HCT116 (cell line): ENCODE data around the gene NOC4L. TPM values are rescaled to one million over a fixed set of nuclear protein-coding genes. Genes with fewer than 3 reads are reported as not detected.
"Not testable (repeated sequence)": the region's sequence is repeated elsewhere in the genome, so short reads cannot be mapped to it uniquely, and the experiment has no call there.

Experiments used
- ATAC-seq: fragments of 200-7000 bp; cut with Tn5 transposase; 2 replicates; pipeline ENCODE4 v1.9.1; 2020; ENCODE audit warnings: mild to moderate bottlenecking, moderate library complexity
- BruUV-seq: library from RNA; stranded (reverse); fragments of 400-500 nt; replicated peaks from 2 replicates; lab custom pipeline; 2021; lab: Mats Ljungman, UMichigan
- CTCF ChIA-PET: fragments of 300-600 bp; sonication (Branson Sonifier 250); formaldehyde crosslinking; loops from one replicate; lab custom pipeline; 2021; ENCODE audit warnings: antibody characterized with exemption; lab: Charles Lee
- POLR2A ChIA-PET: fragments of 300-600, 350-600 bp; sonication (Branson Sonifier 250); formaldehyde crosslinking; loops from one replicate; lab custom pipeline; 2021; ENCODE audit warnings: antibody characterized with exemption; lab: Charles Lee
- RAD21 ChIA-PET, 2 experiments: fragments of 300-600 bp; sonication (Branson Sonifier 250); formaldehyde crosslinking; loops; one replicate each; lab custom pipeline; 2023; ENCODE audit warnings: low total read pairs in 2 of 2; ENCODE audit not compliant: uncharacterized antibody in 2 of 2, unreplicated experiment in 2 of 2, low non-redundant PET in 1 of 2; lab: Charles Lee
- DNase-seq: peaks from one replicate; pipeline ENCODE4 v3.0.0-alpha.2; 2010; ENCODE audit warnings: low read depth, low spot score
- H2AFZ ChIP-seq: fragments of 200-600 bp; shearing (Covaris generic), sonication (generic); 2 replicates; pipeline ENCODE4 v1.6.1; 2017; ENCODE audit warnings: low read depth, mixed run types, mixed read lengths, antibody characterized with exemption, low read length; ENCODE audit not compliant: poor library complexity, severe bottlenecking
- H3K27ac ChIP-seq: 2 replicates; pipeline ENCODE4 v1.5.1; 2012; ENCODE audit warnings: low read depth, low read length
- H3K27me3 ChIP-seq: fragments of 200-600 bp; sonication (generic); 2 replicates; pipeline ENCODE4 v1.6.1; 2016; ENCODE audit warnings: mixed run types, low read length, mixed read lengths; ENCODE audit not compliant: insufficient read depth
- H3K36me3 ChIP-seq, 2 experiments: fragments of 200-500 bp in 1 of 2; fragments of 200-600 bp in 1 of 2; sonication (Bioruptor generic) in 1 of 2; sonication (generic) in 1 of 2; 2 replicates each; pipeline versions ENCODE4 v1.5.1 to v1.6.1; 2014 to 2016; ENCODE audit warnings: low read length in 2 of 2, inconsistent platforms in 1 of 2, mixed read lengths in 1 of 2, mixed run types in 1 of 2; ENCODE audit not compliant: insufficient read depth in 2 of 2, control insufficient read depth in 1 of 2
- H3K4me1 ChIP-seq, 2 experiments: fragments of 200-600 bp in 1 of 2; sonication (generic) in 1 of 2; 2 replicates each; pipeline versions ENCODE4 v1.5.1 to v1.6.1; 2012 to 2017; ENCODE audit warnings: low read length in 2 of 2, inconsistent platforms in 1 of 2, mild to moderate bottlenecking in 1 of 2, mixed read lengths in 1 of 2, mixed run types in 1 of 2, moderate library complexity in 1 of 2; ENCODE audit not compliant: insufficient read depth in 2 of 2, control insufficient read depth in 1 of 2
- H3K4me2 ChIP-seq: fragments of 200-600 bp; sonication (generic); 2 replicates; pipeline ENCODE4 v1.6.1; 2017; ENCODE audit warnings: mixed run types, low read length, mixed read lengths
- H3K4me3 ChIP-seq, 2 experiments: fragments of 200-600 bp in 1 of 2; sonication (generic) in 1 of 2; replicated peaks in 1 of 2; 2 replicates each; pipeline ENCODE4 v1.5.1; 2011 to 2016; ENCODE audit warnings: low read length in 2 of 2, control low read depth in 1 of 2, low read depth in 1 of 2, mild to moderate bottlenecking in 1 of 2, mixed read lengths in 1 of 2, mixed run types in 1 of 2
- H3K79me2 ChIP-seq: fragments of 200-600 bp; sonication (generic); 2 replicates; pipeline ENCODE4 v1.6.1; 2017; ENCODE audit warnings: mild to moderate bottlenecking, mixed run types, low read length, moderate library complexity, mixed read lengths; ENCODE audit not compliant: insufficient read depth
- H3K9ac ChIP-seq: fragments of 200-600 bp; sonication (generic); 2 replicates; pipeline ENCODE4 v1.6.1; 2016; ENCODE audit warnings: low read length, mixed read lengths
- H3K9me2 ChIP-seq: fragments of 200-600 bp; sonication (generic), shearing (Covaris generic); 2 replicates; pipeline ENCODE4 v1.6.1; 2017; ENCODE audit warnings: mixed run types, mild to moderate bottlenecking, moderate library complexity; ENCODE audit not compliant: insufficient read depth
- H3K9me3 ChIP-seq, 2 experiments: fragments of 200-500 bp in 1 of 2; fragments of 200-600 bp in 1 of 2; sonication (Bioruptor generic) in 1 of 2; sonication (generic) in 1 of 2; 2 replicates each; pipeline ENCODE4 v1.6.1; 2014 to 2017; ENCODE audit warnings: low read length in 2 of 2, mixed read lengths in 2 of 2, inconsistent platforms in 1 of 2, low read depth in 1 of 2, mild to moderate bottlenecking in 1 of 2, mixed run types in 1 of 2, moderate library complexity in 1 of 2; ENCODE audit not compliant: control insufficient read depth in 1 of 2, insufficient read depth in 1 of 2
- H4K20me1 ChIP-seq: fragments of 200-600 bp; sonication (generic), shearing (Covaris generic); 2 replicates; pipeline ENCODE4 v1.6.1; 2017; ENCODE audit warnings: mixed run types, mild to moderate bottlenecking, moderate library complexity; ENCODE audit not compliant: insufficient read depth
- CBX3 ChIP-seq: IDR thresholded peaks from 2 replicates; pipeline ENCODE4 v1.6.1; 2012; ENCODE audit warnings: low read depth
- CEBPB ChIP-seq: IDR thresholded peaks from 2 replicates; pipeline ENCODE4 v1.6.1; 2012; ENCODE audit warnings: low read depth
- EGR1 ChIP-seq: IDR thresholded peaks from 2 replicates; pipeline ENCODE4 v1.6.1; 2012; ENCODE audit warnings: low read depth
- EZH2 ChIP-seq: fragments of 200-600 bp; sonication (generic); IDR thresholded peaks from 2 replicates; pipeline ENCODE4 v1.6.1; 2017; ENCODE audit warnings: antibody characterized with exemption, mixed run types
- JUND ChIP-seq: IDR thresholded peaks from 2 replicates; pipeline ENCODE4 v1.6.1; 2012
- POLR2A ChIP-seq: IDR thresholded peaks from 2 replicates; pipeline ENCODE4 v1.7.0; 2011; ENCODE audit warnings: borderline replicate concordance; ENCODE audit not compliant: insufficient read depth, insufficient read length; ENCODE audit errors: extremely low read depth
- SIN3A ChIP-seq: IDR thresholded peaks from 2 replicates; pipeline ENCODE4 v1.6.1; 2012; ENCODE audit warnings: low read depth
- YY1 ChIP-seq: IDR thresholded peaks from 2 replicates; pipeline ENCODE4 v1.6.1; 2011; ENCODE audit warnings: low read length, low read depth, moderate library complexity, mild to moderate bottlenecking; ENCODE audit not compliant: insufficient replicate concordance; ENCODE audit errors: extremely low read depth
- intact Hi-C: fragments of 100-400 bp; cut with micrococcal nuclease; formaldehyde crosslinking; loops from 2 replicates; pipeline ENCODE4 v1.10.0; 2022
- total RNA-seq: library from RNA; stranded (reverse); gene quantifications from one replicate; pipeline ENCODE4 v1.2.1, GENCODE V29; 2021; ENCODE audit not compliant: unreplicated experiment

Gene NOC4L
- total RNA-seq, 1 experiment from 2014 or later, result 47.6 TPM

DNA sequence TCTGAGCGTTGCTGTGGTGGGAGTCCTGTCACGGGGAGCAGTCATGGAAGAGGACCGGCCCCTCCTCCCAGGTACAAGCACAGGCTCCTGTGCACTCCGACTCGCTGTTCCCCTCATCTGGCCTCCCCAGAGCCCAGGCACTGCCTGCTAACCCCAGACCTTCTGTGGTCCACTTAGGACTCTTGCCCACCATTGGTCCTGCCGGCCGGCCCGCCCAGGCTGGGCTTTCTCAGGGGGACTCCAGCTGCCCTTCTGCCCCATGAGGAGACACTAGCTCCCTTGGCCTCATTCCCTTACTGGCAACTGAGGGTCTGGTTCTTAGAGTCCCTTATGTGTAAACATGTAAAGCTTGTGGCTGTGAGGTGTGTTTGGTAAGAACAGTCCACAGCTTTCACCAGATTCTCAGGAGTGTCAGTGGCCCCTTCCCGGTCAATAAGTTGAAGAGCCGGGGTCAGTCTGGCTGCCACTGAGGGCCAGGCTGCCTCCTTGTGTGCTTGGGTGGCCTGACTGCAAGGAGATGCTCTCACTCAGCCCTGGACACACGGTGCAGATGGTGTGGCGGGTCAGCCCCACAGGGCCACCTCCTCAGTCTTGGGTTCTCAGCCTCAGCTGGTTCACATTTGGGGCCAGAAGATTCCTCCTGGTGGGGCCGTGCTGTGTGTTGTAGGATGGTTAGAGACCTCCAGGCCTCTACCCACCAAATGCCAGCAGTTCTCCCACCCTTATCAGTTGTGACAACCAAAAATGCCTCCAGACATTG, 43.8 kb upstream of the NOC4L start:
- POLR2A ChIA-PET, result no interaction called here
- intact Hi-C loops, result no loop called here

GRCh38 chr12:132102297-132102696, 42.0 kb upstream of the NOC4L start:
- Histone ChIP-seq H3K27ac (no peak overlapping the region), H3K4me2 (no peak overlapping the region), H3K9me3 (no peaks in the 10 kb centered on the region), H3K36me3 (no peaks in the 10 kb centered on the region), H4K20me1 (no peaks in the 10 kb centered on the region), H3K4me3 (no peak overlapping the region), H3K9ac (no peak overlapping the region), H2AFZ (no peak overlapping the region), H3K4me1 (no peaks in the 10 kb centered on the region), H3K9me2 (no peaks in the 10 kb centered on the region), H3K27me3 (no peaks in the 10 kb centered on the region), H3K79me2 (no peaks in the 10 kb centered on the region)
- no peak for DNase-seq
- POLR2A ChIA-PET, result no interaction called here
- TF ChIP-seq EGR1, result no peak
- TF ChIP-seq SIN3A, result no peak
- TF ChIP-seq JUND, result no peak
- ATAC-seq, result no peak
- RAD21 ChIA-PET, result no interaction called here
- CTCF ChIA-PET, result no interaction called here
- intact Hi-C loops, result no loop called here
- BruUV-seq, result no TSS peak

More for the DNA sequence above, 43.8 kb upstream of the NOC4L start:
- Histone ChIP-seq H3K9me3 (no peaks in the 10 kb centered on the region), H3K9ac (no peak overlapping the region), H3K4me2 (no peak overlapping the region), H2AFZ (no peak overlapping the region), H3K4me3 (no peak overlapping the region), H3K4me1 (no peaks in the 10 kb centered on the region), H3K27me3 (no peaks in the 10 kb centered on the region), H4K20me1 (no peaks in the 10 kb centered on the region), H3K9me2 (no peaks in the 10 kb centered on the region), H3K79me2 (no peaks in the 10 kb centered on the region), H3K36me3 (peaks cover 0 to 4% of the 10 kb centered on the region in 2 experiments; a peak in 2 of 4 replicates)
- ATAC-seq (no peak), DNase-seq (no peak)
- ChIA-PET CTCF (no interaction called here), RAD21 (no interaction called here)
- no TSS peak for BruUV-seq
- TF ChIP-seq CEBPB (no peak), JUND (no peak), POLR2A (no peak), EGR1 (no peak), EZH2 (no peak), YY1 (no peak), CBX3 (no peak)
- TF ChIP-seq, all 23 proteins: peak for 0
- no peak overlapping the region for H3K27ac ChIP-seq

DNA sequence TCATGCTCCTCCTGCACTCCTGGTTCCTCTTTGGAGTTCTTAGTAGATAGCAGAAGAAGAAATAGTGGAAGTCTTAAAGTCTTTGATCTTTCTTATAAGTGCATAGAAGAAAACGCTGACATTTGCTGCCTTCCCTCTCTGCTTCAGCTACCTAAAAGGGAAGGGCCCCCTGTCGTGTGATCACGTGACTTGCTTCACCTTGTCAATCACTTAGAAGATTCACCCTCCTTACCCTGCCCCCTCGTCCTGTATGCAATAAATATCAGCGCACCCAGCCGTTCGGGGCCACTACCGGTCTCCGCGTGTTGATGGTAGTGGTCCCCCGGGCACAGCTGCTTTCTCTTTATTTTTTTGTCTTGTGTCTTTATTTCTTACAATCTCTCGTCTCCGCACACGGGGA, 41.2 kb upstream of the NOC4L start:
- H3K79me2 ChIP-seq, ATAC-seq, H3K9me3 ChIP-seq, intact Hi-C loops, H3K4me1 ChIP-seq, H3K4me3 ChIP-seq, H3K27me3 ChIP-seq, H4K20me1 ChIP-seq, RAD21 ChIA-PET, POLR2A ChIA-PET, H3K9me2 ChIP-seq, H2AFZ ChIP-seq, H3K27ac ChIP-seq, H3K9ac ChIP-seq, DNase-seq, BruUV-seq, H3K36me3 ChIP-seq, CTCF ChIA-PET, H3K4me2 ChIP-seq: not testable (repeated sequence)
